IPS DF 19.7 (cell line): ENCODE data around the gene GLI3.

ENCODE experiments used
- DNase-seq: peaks from one replicate; pipeline ENCODE4 v3.0.0-alpha.2; 2013; ENCODE audit warnings: low read depth, low spot score

Gene GLI3

DNA sequence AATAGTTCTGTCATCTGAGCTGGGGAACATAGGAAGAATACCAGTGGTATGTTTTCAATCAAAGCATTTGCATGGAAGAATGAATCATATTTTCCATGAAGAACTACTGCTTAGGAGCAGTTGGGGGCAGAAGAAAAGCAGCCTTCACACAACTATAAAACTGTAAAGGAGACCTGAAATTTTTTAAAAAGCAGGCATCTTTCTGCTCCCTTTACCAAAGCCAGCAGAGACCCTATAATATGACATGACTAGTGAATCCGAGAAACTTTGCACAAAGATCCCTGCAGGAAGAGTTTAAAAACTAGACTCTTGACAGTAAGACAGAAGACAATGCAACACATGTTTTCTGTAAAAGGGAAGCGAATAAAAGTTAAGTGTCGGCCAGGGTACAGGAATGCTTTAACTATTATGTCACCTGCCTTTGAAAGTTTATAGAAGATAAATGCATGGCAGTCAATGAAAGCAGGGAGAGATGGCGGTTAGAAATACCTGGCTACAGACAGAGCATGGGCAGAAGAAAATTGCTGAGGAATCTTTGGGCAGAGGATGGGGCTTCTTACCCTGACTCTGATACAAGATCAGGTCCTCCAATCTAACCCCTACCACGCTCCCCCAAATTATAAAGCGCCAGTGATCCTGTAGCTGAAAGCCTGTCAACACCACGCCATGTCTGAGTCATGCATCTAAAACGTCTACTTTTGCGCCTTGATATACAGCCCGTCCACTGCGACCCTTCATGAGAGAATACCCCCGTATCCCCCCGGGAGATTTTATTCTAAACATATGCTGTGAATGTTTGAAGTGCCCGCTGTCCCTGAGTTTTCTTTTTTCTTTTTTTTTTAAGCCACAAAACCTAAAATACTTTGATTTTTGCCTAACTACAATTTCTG lies 93.1 kb downstream of the GLI3 start:
- DNase-seq, result no peak

GRCh38 chr7:42142089-42142488 lies 94.9 kb downstream of the GLI3 start:
- no peak for DNase-seq

GRCh38 chr7:42139751-42140150 lies 97.3 kb downstream of the GLI3 start:
- DNase-seq, result no peak

- DNase-seq, result no peak
Observed at GRCh38 chr7:42138691-42139090, 98.3 kb downstream of the GLI3 start.

DNA sequence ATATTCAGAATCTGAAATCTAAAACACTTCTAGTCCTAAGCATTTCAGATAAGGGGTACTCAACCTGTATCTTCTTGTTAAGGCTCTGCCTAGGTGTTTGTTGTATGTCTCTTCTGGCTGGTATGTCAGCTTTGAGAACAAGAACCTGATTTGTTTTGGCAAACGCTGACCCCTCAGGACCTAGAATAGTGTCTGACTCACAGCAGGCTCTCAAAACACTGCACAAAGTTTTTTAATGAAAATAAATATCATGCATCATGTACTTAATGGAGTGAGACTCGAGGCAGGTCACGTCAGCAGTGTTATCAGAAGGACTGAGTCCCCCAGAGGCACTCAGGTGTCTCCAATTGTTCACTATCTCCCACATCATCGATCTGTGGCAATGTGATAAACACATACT lies 99.1 kb downstream of the GLI3 start:
- no peak for DNase-seq

GRCh38 chr7:42137431-42137830 lies 99.6 kb downstream of the GLI3 start:
- no peak for DNase-seq

DNA sequence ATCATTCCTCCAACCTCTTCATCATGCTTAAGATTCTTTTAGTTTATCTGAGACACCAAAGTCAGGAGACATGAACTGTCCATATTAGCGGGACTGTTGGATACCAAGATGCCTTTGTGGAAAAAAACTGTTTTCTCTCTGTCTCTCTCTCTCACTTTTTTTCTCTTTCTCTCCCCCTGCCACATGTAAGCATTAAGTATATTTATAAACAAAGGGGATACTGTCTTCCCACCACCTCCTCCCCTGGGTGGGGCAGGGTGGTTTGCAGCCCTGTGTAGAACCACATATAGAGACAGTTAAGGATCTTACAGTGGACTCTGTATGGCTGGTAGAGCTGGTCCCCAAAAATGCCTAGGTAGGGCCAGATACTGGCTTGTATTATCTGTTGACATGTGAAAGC lies 101.3 kb downstream of the GLI3 start:
- no peak for DNase-seq

DNA sequence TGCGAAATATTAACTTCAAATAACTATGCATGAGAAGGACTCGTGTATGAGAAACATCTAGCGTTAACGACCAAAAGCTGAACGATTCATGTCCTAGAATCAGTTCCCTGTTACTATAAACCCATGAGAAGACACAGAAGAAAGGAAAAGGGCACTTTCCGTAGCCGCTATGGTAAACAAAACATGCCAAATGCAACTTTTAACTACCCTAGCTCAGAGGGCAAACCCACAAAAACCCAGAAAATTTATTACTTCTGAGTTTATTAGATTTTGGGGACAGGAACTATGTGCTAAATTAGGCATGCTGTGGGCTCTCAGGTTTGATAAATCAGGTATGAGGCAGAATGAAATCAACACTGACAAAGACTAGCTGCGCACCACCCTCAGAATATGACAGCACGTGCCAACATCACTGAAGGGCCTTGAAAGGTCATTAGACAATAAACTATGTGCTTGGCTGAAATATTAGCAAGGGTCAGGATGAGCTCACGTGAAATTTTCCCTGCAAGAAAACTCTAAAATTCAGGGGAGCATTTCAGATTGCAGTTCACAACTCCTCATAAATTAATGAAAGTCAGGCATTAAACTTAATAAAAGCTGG lies 102.6 kb downstream of the GLI3 start:
- no peak for DNase-seq

DNA sequence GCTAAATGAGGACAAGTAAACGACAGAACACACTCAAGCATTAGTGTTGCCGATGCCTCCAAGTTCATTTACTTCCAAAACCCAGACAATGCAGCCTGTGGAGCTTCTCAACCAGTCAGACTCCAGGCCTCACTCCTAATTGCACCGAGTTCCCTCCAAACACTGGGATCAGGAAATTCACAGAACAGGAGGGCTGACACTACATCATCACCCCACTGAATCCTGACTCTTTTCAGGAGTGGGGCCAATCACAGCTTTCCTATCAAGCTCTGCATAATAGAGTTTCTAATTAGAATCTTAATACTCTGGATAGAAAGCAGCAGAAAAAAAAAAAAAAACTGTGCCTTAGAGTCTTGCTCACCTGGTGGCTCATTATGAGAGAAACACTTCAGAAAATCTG lies 103.7 kb downstream of the GLI3 start:
- DNase-seq, result no peak

GRCh38 chr7:42128703-42129102 lies 108.3 kb downstream of the GLI3 start:
- DNase-seq, result no peak

DNA sequence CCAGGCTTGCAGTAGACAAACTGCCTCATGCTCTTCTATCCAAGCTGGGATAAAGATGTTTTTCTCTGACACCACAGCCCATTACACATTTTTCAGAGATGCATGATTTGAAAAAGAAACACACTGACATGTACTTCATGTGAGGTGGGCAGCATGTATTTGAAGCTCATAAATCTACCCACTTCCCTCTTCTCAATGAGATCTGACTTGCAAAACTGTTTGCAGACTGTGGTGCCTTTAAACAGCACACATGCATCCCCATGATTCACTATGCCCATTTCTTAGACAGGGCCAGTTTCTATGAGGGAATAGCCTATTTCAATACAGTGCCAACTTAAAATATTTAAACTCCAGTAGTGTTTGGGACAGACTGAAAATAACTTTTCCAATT lies 109.8 kb downstream of the GLI3 start:
- no peak for DNase-seq

- no peak for DNase-seq
Observed at GRCh38 chr7:42126475-42127231, 110.4 kb downstream of the GLI3 start.

GRCh38 chr7:42125321-42125720 lies 111.7 kb downstream of the GLI3 start:
- DNase-seq, result no peak

DNA sequence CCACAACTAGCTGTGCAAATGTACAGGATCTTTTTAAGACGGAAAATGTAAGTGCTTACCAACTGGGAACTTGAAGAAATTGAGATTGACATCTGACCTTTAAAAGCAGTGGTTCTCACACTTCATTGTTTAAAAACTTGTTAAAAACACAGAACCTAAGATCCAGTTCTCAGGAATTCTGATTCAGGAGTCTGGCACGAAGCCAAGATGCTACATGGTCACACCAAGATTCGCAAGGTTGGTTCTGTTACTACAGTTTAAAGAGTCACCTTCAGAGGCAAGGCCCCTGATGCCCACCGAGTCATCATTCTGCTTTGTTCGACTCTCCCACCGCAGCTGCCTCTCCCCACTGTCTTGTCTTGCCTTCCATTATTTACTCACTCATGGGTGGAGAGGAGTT lies 113.3 kb downstream of the GLI3 start:
- DNase-seq, result no peak

DNA sequence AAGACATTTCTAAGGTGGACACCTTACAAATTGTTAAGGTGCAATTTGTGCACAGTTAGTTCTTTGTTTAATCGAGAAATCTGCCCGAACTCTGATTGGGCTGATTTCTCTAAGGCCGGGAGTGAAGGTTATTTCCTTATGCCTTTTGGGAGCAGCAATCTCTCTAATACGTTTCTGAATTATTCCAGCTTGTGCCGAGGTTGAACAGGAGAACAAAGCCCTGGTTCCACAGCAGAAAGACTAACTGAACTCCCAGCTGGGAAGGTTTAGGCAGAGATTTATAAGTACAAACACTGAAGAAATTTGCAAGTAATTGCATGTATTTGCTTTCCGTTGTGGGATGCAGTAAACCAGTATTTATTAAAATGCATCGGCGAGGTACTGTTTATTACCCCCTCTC lies 116.8 kb downstream of the GLI3 start:
- no peak for DNase-seq

GRCh38 chr7:42117201-42117600 lies 119.8 kb downstream of the GLI3 start:
- DNase-seq, result no peak

GRCh38 chr7:42115795-42116194 lies 121.2 kb downstream of the GLI3 start:
- DNase-seq, result no peak

GRCh38 chr7:42110333-42110732 lies 126.7 kb downstream of the GLI3 start:
- DNase-seq, result no peak

GRCh38 chr7:42108803-42109528 lies 128.0 kb downstream of the GLI3 start:
- no peak for DNase-seq

- peak; percentile 56 for DNase-seq
Observed at GRCh38 chr7:42107484-42108240, 129.3 kb downstream of the GLI3 start.

DNA sequence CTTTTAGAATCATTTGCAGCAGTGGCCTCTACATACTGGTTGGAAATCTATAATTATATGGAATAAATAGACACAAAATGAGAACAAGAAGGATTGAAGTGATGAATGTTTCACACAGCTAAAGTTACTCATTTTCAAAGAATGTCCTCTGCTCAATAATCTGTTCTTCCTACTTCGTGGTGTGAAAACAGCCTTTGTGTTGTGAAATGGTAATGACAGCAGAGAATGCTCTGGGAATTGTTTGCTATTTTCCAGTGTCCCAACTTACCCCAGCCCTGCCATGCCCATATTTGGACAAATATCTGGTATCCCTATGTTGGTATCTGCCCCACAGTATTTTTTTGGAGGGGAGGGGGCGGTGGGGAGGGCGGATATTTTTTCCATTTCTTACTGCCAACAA lies 130.4 kb downstream of the GLI3 start:
- DNase-seq, result no peak
